ENCODE data around the gene CAST. TPM values are rescaled to one million over a fixed set of nuclear protein-coding genes. Genes with fewer than 3 reads are reported as not detected.

Gene CAST
- total and polyA plus RNA-seq, 10 donors: 30.0 to 233 (median 185) TPM

GRCh38 chr5:96673127-96673526 is 11.0 kb downstream of the CAST start:
- TF ChIP-seq CTCF (IDR thresholded peaks at IDR 0.05 in 8 of 11, conservative IDR thresholded peaks at IDR 0.05 in 3 of 11) (no peak), POLR2AphosphoS5 (IDR thresholded peaks at IDR 0.05) (no peak), POLR2A (IDR thresholded peaks at IDR 0.05) (no peak)
- no peak overlapping the region for H3K4me3 ChIP-seq
- no peak for DNase-seq
- peaks cover 0 to 45% (median 8%) of the 10 kb centered on the region in 6 donors for H3K36me3 ChIP-seq
- intact Hi-C loops (cut with DNase I; ENCODE audit: low total_unique reads): no loop called here
- peaks cover 0 to 42% (median 8%) of the 10 kb centered on the region in 6 donors for H3K4me1 ChIP-seq
- H3K27me3 ChIP-seq (replicated peaks in 1 of 7): no peaks in the 10 kb centered on the region
- H3K27ac ChIP-seq: no peak overlapping the region
- H3K9me3 ChIP-seq: no peaks in the 10 kb centered on the region

GRCh38 chr5:96675882-96676281 is 13.7 kb downstream of the CAST start:
- intact Hi-C loops (cut with DNase I; ENCODE audit: low total_unique reads): no loop called here
- H3K4me1 ChIP-seq: peaks cover 0 to 21% (median 2%) of the 10 kb centered on the region in 6 donors
- H3K9me3 ChIP-seq: no peaks in the 10 kb centered on the region
- TF ChIP-seq POLR2A (IDR thresholded peaks at IDR 0.05): no peak
- no peak for TF ChIP-seq POLR2AphosphoS5 (IDR thresholded peaks at IDR 0.05)
- TF ChIP-seq CTCF (IDR thresholded peaks at IDR 0.05 in 8 of 11, conservative IDR thresholded peaks at IDR 0.05 in 3 of 11): no peak
- no peak for DNase-seq
- no peak overlapping the region for H3K4me3 ChIP-seq
- H3K27me3 ChIP-seq (replicated peaks in 1 of 7): no peaks in the 10 kb centered on the region
- H3K27ac ChIP-seq: no peak overlapping the region
- peaks cover 0 to 62% (median 12%) of the 10 kb centered on the region in 6 donors for H3K36me3 ChIP-seq
- WGBS, 5 donors: 82 to 93% (median 83%) methylated on average over 1 of the region's 1 CpG

GRCh38 chr5:96677496-96677895 is 15.3 kb downstream of the CAST start:
- WGBS, 5 donors: 80 to 95% (median 92%) methylated on average over 2 of the region's 2 CpGs
- TF ChIP-seq POLR2AphosphoS5 (IDR thresholded peaks at IDR 0.05): no peak
- no peak for TF ChIP-seq POLR2A (IDR thresholded peaks at IDR 0.05)
- TF ChIP-seq CTCF (IDR thresholded peaks at IDR 0.05 in 8 of 11, conservative IDR thresholded peaks at IDR 0.05 in 3 of 11): no peak
- intact Hi-C loops (cut with DNase I; ENCODE audit: low total_unique reads): no loop called here
- no peak for DNase-seq
- Histone ChIP-seq H3K27me3 (replicated peaks in 1 of 7) (no peaks in the 10 kb centered on the region), H3K4me3 (no peak overlapping the region), H3K27ac (no peak overlapping the region), H3K36me3 (peaks cover 0 to 60% (median 12%) of the 10 kb centered on the region in 6 donors), H3K4me1 (peaks cover 0 to 20% (median 1%) of the 10 kb centered on the region in 6 donors), H3K9me3 (no peaks in the 10 kb centered on the region)

- peaks cover 0 to 20% (median 1%) of the 10 kb centered on the region in 6 donors for H3K4me1 ChIP-seq
- no peak overlapping the region for H3K27ac ChIP-seq
- no peak for DNase-seq
- WGBS, 5 donors: 81 to 92% (median 89%) methylated on average over 4 of the region's 4 CpGs
- no peaks in the 10 kb centered on the region for H3K9me3 ChIP-seq
- no peak overlapping the region for H3K4me3 ChIP-seq
- TF ChIP-seq CTCF (IDR thresholded peaks at IDR 0.05 in 8 of 11, conservative IDR thresholded peaks at IDR 0.05 in 3 of 11) (no peak), POLR2A (IDR thresholded peaks at IDR 0.05) (no peak), POLR2AphosphoS5 (IDR thresholded peaks at IDR 0.05) (no peak)
- peaks cover 0 to 69% (median 12%) of the 10 kb centered on the region in 6 donors for H3K36me3 ChIP-seq
- H3K27me3 ChIP-seq (replicated peaks in 1 of 7): no peaks in the 10 kb centered on the region
- intact Hi-C loops (cut with DNase I; ENCODE audit: low total_unique reads): no loop called here
Observed at GRCh38 chr5:96679293-96679692, 17.1 kb downstream of the CAST start.

Measured in spleen (tissue), 11 donors.